K562 (cell line): ENCODE measurements around the gene AGPAT3. TPM values are rescaled to one million over a fixed set of nuclear protein-coding genes. Genes with fewer than 3 reads are reported as not detected.

ENCODE experiments used
- BRD9 ChIP-seq: fragments of 450-650 bp; IDR thresholded peaks from 2 replicates; pipeline ENCODE4 v1.6.1; 2018; ENCODE audit warnings: low read depth; ENCODE audit not compliant: partially characterized antibody
- FOXA3 ChIP-seq, 2 experiments: fragments of 450-650 bp in 1 of 2; sonication (generic) in 1 of 2; formaldehyde crosslinking; IDR thresholded peaks in 1 of 2; conservative IDR thresholded peaks in 1 of 2; 2 replicates each; pipeline versions ENCODE4 v1.4.0 to v1.8.0; 2020 to 2022; ENCODE audit warnings: mild to moderate bottlenecking in 2 of 2, missing genetic modification reagents in 1 of 2
- FOXJ2 ChIP-seq: fragments of 200-800 bp; sonication (Bioruptor generic); IDR thresholded peaks from 2 replicates; pipeline ENCODE4 v1.6.1; 2016; ENCODE audit warnings: missing genetic modification characterization, missing compliant biosample characterization
- FOXJ3 ChIP-seq: sonication (generic); formaldehyde crosslinking; IDR thresholded peaks from 2 replicates; pipeline ENCODE4 v1.4.0; 2020; ENCODE audit warnings: mild to moderate bottlenecking, missing genetic modification reagents
- FOXK2 ChIP-seq, 2 experiments: fragments of 450-650 bp; IDR thresholded peaks in 1 of 2; conservative IDR thresholded peaks in 1 of 2; 2 replicates each; pipeline ENCODE4 v1.6.1; 2016; ENCODE audit warnings: low read depth in 2 of 2, mild to moderate bottlenecking in 1 of 2
- FOXM1 ChIP-seq, 2 experiments: fragments of 450-650 bp in 1 of 2; sonication (generic) in 1 of 2; formaldehyde crosslinking in 1 of 2; IDR thresholded peaks; 2 replicates each; pipeline versions ENCODE4 v1.6.1 to v1.9.0; 2017 to 2022; ENCODE audit warnings: low read depth in 2 of 2, mild to moderate bottlenecking in 2 of 2, missing genetic modification reagents in 1 of 2, moderate library complexity in 1 of 2
- RBM17 ChIP-seq: fragments of 200-400 bp; formaldehyde crosslinking; IDR thresholded peaks from 2 replicates; pipeline ENCODE4 v1.6.1; 2017; ENCODE audit warnings: low read depth, mild to moderate bottlenecking, low read length, borderline replicate concordance
- TBL1XR1 ChIP-seq, 2 experiments: IDR thresholded peaks; 2 replicates each; pipeline ENCODE4 v1.6.1; 2012; ENCODE audit warnings: improper control_type of control experiment in 2 of 2, low read length in 2 of 2, mild to moderate bottlenecking in 1 of 2
- U2AF1 ChIP-seq: fragments of 200-400 bp; formaldehyde crosslinking; optimal IDR thresholded peaks from 2 replicates; pipeline ENCODE3; 2017; ENCODE audit warnings: mild to moderate bottlenecking, low read depth, low read length, moderate library complexity
- ZBTB8A ChIP-seq: fragments of 450-650 bp; IDR thresholded peaks from 2 replicates; pipeline ENCODE4 v1.6.1; 2018; ENCODE audit warnings: mild to moderate bottlenecking, moderate library complexity; ENCODE audit not compliant: partially characterized antibody
- ZMIZ1 ChIP-seq, 2 experiments: fragments of 150-350 bp in 1 of 2; IDR thresholded peaks; 2 replicates each; pipeline ENCODE4 v1.6.1; 2012 to 2016; ENCODE audit warnings: low read depth in 2 of 2, low read length in 2 of 2, mild to moderate bottlenecking in 1 of 2, moderate library complexity in 1 of 2
- ZNF324 ChIP-seq: fragments of 250-450 bp; sonication (Bioruptor Pico); IDR thresholded peaks from 2 replicates; pipeline ENCODE4 v1.4.0; 2020; ENCODE audit warnings: mild to moderate bottlenecking
- ZNF561 ChIP-seq: fragments of 450-650 bp; formaldehyde crosslinking; conservative IDR thresholded peaks from 2 replicates; pipeline ENCODE4 v1.4.0; 2020; ENCODE audit warnings: mild to moderate bottlenecking, moderate library complexity
- polyA plus RNA-seq, 8 experiments: library from polyadenylated mRNA; depleted of rRNA in 4 of 8; stranded (reverse) in 5 of 8; unstranded in 3 of 8; fragments of >200 nt; fragmentation: Nextera tagmentation in 2 of 8; fragmentation: Illumina TruSeq in 1 of 8; extraction: Ambion mirVana in 2 of 8; extraction: Trizol in 1 of 8; gene quantifications; 2 replicates each; pipeline versions ENCODE4 v1.2.1 to v1.2.3, GENCODE V29; 2011 to 2014; ENCODE audit warnings: inconsistent platforms in 1 of 8, missing spikeins in 1 of 8
- total RNA-seq, 7 experiments: library from RNA; depleted of rRNA in 6 of 7; stranded (reverse); fragments of >200 nt in 6 of 7; fragmentation: Illumina TruSeq in 2 of 7; extraction: Trizol in 2 of 7; gene quantifications; 2 replicates each; pipeline versions ENCODE4 v1.2.1 to v1.2.3, GENCODE V29; 2011 to 2021; ENCODE audit warnings: low replicate concordance in 1 of 7
- TF ChIP-seq, protein P1 (sequence below): fragments of 250-450 bp; sonication (Bioruptor Pico); IDR thresholded peaks from 2 replicates; pipeline ENCODE4 v1.8.0; 2022; ENCODE audit warnings: inconsistent platforms

The AGPAT3 gene
- total and polyA plus RNA-seq, 9 of the 15 experiments (the other 6 are each of a cell fraction or from before 2014, with no cell fraction given), result 1.5 to 88.4 (median 35.7) TPM

DNA sequence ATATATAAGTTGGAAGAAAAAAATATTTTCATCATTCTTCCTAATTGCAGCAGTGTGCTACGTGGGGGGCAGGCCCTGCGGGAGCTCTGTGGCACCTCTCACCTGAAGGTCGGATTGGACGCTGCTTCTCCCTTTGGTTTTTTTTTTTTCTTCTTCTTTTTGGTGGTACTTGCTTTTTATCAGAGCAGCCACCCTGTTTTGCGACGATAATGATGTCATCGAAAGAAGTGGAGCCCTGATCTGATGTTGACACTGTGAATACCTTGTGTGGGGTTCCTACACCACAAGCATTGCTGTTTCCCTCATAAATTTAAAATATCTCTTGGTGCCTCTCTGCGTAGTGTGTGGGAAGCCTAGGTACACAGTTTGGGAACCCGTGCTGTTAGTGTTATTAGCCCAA is 152.6 kb downstream of the AGPAT3 start (continued):
- TF ChIP-seq ZMIZ1 (IDR thresholded peaks at IDR 0.05; ENCODE audit: low read depth in 2 of 2, low read length in 2 of 2) (peak in 1 of 2 experiments; percentile 51; a peak in 1 of 4 replicates), FOXJ2 (no peak), FOXM1 (IDR thresholded peaks at IDR 0.05; ENCODE audit: low read depth) (peak; percentile 62; the same call in 1 of the 2 replicates), FOXM1 (CRISPR knock-in tag; IDR thresholded peaks at IDR 0.05; ENCODE audit: low read depth) (no peak), ZNF324 (CRISPR knock-in tag) (no peak), FOXA3 (CRISPR knock-in tag; conservative IDR thresholded peaks at IDR 0.05 in 1 of 2, IDR thresholded peaks at IDR 0.05 in 1 of 2) (peak; percentile 87 to 95), ZNF561 (CRISPR knock-in tag) (no peak), FOXK2 (conservative IDR thresholded peaks at IDR 0.05 in 1 of 2, IDR thresholded peaks at IDR 0.05 in 1 of 2; ENCODE audit: low read depth in 2 of 2) (peak; percentile 91 to 93), FOXJ3 (no peak), BRD9 (peak; percentile 23), U2AF1 (peak; percentile 4), TBL1XR1 (IDR thresholded peaks at IDR 0.05; ENCODE audit: low read length in 2 of 2) (peak in 1 of 2 experiments; percentile 81; a peak in 2 of 4 replicates), RBM17 (no peak), ZBTB8A (no peak)
- TF ChIP-seq, protein P1, sequence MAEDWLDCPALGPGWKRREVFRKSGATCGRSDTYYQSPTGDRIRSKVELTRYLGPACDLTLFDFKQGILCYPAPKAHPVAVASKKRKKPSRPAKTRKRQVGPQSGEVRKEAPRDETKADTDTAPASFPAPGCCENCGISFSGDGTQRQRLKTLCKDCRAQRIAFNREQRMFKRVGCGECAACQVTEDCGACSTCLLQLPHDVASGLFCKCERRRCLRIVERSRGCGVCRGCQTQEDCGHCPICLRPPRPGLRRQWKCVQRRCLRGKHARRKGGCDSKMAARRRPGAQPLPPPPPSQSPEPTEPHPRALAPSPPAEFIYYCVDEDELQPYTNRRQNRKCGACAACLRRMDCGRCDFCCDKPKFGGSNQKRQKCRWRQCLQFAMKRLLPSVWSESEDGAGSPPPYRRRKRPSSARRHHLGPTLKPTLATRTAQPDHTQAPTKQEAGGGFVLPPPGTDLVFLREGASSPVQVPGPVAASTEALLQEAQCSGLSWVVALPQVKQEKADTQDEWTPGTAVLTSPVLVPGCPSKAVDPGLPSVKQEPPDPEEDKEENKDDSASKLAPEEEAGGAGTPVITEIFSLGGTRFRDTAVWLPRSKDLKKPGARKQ, result no peak
- TF ChIP-seq, all 486 proteins: peak for 71
